Mesothelial cell of epicardium (in vitro differentiated cells): ENCODE data around the gene ANKLE2. TPM values are rescaled to one million over a fixed set of nuclear protein-coding genes. Genes with fewer than 3 reads are reported as not detected.

Source experiments
- DNase-seq, 2 experiments: peaks; one replicate each; pipeline ENCODE4 v3.0.0; 2021; ENCODE audit warnings: low spot score in 2 of 2; ENCODE audit not compliant: unreplicated experiment in 2 of 2
- H3K27ac Mint-ChIP-seq: 2 replicates; pipeline ENCODE4 v1.8.0; 2021; ENCODE audit warnings: mixed read lengths
- H3K27me3 Mint-ChIP-seq: 2 replicates; pipeline ENCODE4 v1.8.0; 2021; ENCODE audit warnings: low read depth, mixed read lengths
- H3K36me3 Mint-ChIP-seq: 2 replicates; pipeline ENCODE4 v1.8.0; 2021; ENCODE audit warnings: mixed read lengths
- H3K4me1 Mint-ChIP-seq: 2 replicates; pipeline ENCODE4 v1.8.0; 2021; ENCODE audit warnings: mixed read lengths
- H3K4me3 Mint-ChIP-seq: 2 replicates; pipeline ENCODE4 v1.8.0; 2021; ENCODE audit warnings: mild to moderate bottlenecking, moderate library complexity, mixed read lengths
- H3K9me3 Mint-ChIP-seq: 2 replicates; pipeline ENCODE4 v1.8.0; 2021; ENCODE audit warnings: mixed read lengths
- CTCF ChIP-seq: fragments of 200-600 bp; sonication (generic); IDR thresholded peaks from one replicate; pipeline ENCODE4 v1.5.0; 2021; ENCODE audit warnings: antibody characterized with exemption; ENCODE audit not compliant: unreplicated experiment
- total RNA-seq: library from RNA; stranded (reverse); gene quantifications from 3 replicates; pipeline ENCODE4 v1.2.1, GENCODE V29; 2021

The ANKLE2 gene
- total RNA-seq, 1 donor from 2014 or later, result 98.9 TPM

- Mint-ChIP-seq H3K27ac (no peak overlapping the region), H3K27me3 (no peaks in the 10 kb centered on the region), H3K36me3 (peaks cover 28% of the 10 kb centered on the region), H3K9me3 (no peaks in the 10 kb centered on the region), H3K4me1 (no peaks in the 10 kb centered on the region), H3K4me3 (no peak overlapping the region)
- no peak for TF ChIP-seq CTCF
- DNase-seq, result no peak
Measured at GRCh38 chr12:132775502-132776229, 14.0 kb upstream of the ANKLE2 start.

- TF ChIP-seq CTCF, result no peak
- no peaks in the 10 kb centered on the region for H3K9me3 Mint-ChIP-seq
- no peaks in the 10 kb centered on the region for H3K4me1 Mint-ChIP-seq
- peaks cover 22% of the 10 kb centered on the region for H3K36me3 Mint-ChIP-seq
- no peaks in the 10 kb centered on the region for H3K27me3 Mint-ChIP-seq
- no peak overlapping the region for H3K4me3 Mint-ChIP-seq
- DNase-seq, result no peak
- H3K27ac Mint-ChIP-seq, result no peak overlapping the region
Measured at GRCh38 chr12:132774646-132775275, 13.1 kb upstream of the ANKLE2 start.

- H3K36me3 Mint-ChIP-seq, result peaks cover 24% of the 10 kb centered on the region
- no peaks in the 10 kb centered on the region for H3K4me1 Mint-ChIP-seq
- TF ChIP-seq CTCF, result no peak
- H3K9me3 Mint-ChIP-seq, result no peaks in the 10 kb centered on the region
- H3K27ac Mint-ChIP-seq, result no peak overlapping the region
- no peak for DNase-seq
- no peaks in the 10 kb centered on the region for H3K27me3 Mint-ChIP-seq
- no peak overlapping the region for H3K4me3 Mint-ChIP-seq
Measured at GRCh38 chr12:132774159-132774558, 12.5 kb upstream of the ANKLE2 start.

GRCh38 chr12:132773077-132773955, 11.7 kb upstream of the ANKLE2 start:
- Mint-ChIP-seq H3K27ac (no peak overlapping the region), H3K36me3 (peaks cover 27% of the 10 kb centered on the region), H3K4me1 (peaks cover 3% of the 10 kb centered on the region), H3K27me3 (no peaks in the 10 kb centered on the region), H3K9me3 (no peaks in the 10 kb centered on the region), H3K4me3 (no peak overlapping the region)
- no peak for DNase-seq
- no peak for TF ChIP-seq CTCF

DNA sequence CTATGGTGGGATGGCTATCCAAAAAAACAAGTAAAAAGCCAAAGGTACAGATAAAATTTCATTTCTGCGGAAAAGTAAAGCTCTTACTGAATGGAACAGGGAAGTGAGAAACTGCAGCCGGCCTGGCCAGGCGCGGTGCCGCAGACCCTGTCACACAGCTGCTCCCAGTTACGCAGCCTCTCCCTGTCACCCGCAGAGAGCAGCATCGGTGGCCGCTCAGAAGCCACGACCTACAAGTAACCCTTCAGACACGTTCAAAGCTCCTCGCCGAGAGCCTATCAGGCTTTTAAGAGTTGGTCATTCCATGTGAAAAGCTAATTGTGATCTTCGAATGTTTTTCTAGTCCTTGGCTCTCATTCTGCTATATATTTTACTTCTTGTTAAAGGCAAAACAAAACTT, 11.0 kb upstream of the ANKLE2 start:
- Mint-ChIP-seq H3K4me1 (peaks cover 5% of the 10 kb centered on the region), H3K4me3 (no peak overlapping the region), H3K27me3 (no peaks in the 10 kb centered on the region), H3K36me3 (peaks cover 28% of the 10 kb centered on the region), H3K9me3 (no peaks in the 10 kb centered on the region), H3K27ac (no peak overlapping the region)
- no peak for TF ChIP-seq CTCF
- DNase-seq, result no peak
